AG10803 (cell line): ENCODE results near the gene DOLK.

Experiments
- DNase-seq: peaks from one replicate; pipeline ENCODE4 v3.0.0; 2010; ENCODE audit warnings: low read depth
- H3K4me3 ChIP-seq: 2 replicates; pipeline ENCODE4 v1.5.1; 2011; ENCODE audit warnings: mild to moderate bottlenecking, low read length, control low read depth
- TF ChIP-seq, protein P1 (sequence below): conservative IDR thresholded peaks from 2 replicates; pipeline ENCODE4 v1.5.1; 2011; ENCODE audit warnings: mild to moderate bottlenecking, low read length, control low read depth, inconsistent platforms

Gene DOLK

DNA sequence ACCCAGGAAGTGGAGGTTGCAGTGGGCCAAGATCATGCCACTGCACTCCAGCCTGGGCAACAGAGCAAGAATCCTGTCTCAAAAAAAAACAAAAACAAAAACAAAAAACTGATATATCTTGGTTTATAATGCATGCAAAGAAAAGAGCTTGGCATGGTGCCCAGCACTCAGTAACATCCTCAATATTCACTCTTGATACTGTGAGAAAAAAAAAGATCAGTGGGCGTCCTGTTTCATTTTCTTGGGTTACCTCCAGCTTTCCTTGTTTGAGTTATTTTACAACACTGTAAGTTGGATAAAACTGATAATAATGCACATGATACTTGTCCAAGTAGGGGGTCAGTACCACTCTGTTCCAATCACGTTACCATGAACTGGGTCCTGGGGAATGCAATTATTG, 18.8 kb downstream of the DOLK start:
- no peak overlapping the region for H3K4me3 ChIP-seq
- no peak for DNase-seq
- TF ChIP-seq, protein P1, sequence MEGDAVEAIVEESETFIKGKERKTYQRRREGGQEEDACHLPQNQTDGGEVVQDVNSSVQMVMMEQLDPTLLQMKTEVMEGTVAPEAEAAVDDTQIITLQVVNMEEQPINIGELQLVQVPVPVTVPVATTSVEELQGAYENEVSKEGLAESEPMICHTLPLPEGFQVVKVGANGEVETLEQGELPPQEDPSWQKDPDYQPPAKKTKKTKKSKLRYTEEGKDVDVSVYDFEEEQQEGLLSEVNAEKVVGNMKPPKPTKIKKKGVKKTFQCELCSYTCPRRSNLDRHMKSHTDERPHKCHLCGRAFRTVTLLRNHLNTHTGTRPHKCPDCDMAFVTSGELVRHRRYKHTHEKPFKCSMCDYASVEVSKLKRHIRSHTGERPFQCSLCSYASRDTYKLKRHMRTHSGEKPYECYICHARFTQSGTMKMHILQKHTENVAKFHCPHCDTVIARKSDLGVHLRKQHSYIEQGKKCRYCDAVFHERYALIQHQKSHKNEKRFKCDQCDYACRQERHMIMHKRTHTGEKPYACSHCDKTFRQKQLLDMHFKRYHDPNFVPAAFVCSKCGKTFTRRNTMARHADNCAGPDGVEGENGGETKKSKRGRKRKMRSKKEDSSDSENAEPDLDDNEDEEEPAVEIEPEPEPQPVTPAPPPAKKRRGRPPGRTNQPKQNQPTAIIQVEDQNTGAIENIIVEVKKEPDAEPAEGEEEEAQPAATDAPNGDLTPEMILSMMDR: no peak

DNA sequence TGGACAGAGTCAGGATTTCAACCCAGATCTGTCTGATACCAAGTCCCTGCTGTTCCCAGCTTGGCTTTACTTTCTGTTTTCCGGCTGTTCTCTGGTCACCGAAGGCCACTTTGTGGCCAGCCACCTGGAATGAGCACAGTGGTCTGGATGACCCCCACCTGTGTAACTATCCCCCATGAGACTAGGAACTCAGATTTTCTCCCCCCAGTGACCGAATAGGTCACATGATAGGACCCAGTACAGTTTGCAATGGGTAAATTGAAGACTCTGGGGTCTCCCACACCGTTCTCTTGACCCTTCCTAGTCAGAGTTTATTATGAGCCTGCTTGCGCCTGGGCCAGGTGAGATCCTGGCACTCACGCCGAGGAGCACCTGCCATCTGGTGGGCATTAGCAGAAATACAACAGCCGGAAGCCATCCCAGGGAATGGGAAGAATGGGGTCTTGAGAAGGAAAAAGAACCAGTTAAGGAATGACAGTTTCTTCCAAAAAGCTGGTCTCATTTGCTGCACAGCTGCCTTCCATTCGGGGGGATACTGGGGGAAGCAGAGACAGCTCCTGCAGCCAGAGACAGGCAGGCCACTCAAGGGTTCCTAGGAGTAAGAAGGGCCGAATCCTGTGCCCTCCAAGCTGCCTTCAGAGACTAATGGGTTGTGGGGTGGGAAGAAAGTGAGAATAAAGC, 19.5 kb downstream of the DOLK start:
- H3K4me3 ChIP-seq: no peak overlapping the region
- TF ChIP-seq, protein P1: peak; percentile 93
- DNase-seq: peak; percentile 33

DNA sequence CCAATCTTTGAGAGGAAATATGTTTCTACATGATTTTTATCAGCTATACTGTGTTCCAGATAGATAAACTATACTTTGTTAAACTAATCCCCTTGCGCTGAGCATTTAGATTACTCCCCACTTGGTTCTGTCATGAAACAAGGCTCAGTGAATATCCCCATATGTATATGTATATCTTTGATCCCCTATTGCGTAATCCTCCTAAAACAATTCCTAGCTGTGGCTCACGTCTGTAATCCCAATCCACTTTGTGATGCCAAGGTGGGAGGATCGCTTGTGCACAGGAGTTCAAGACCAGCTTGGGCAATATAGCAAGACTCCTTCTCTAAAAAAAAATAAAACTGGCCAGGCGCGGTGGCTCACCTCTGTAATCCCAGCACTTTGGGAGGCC, 23.9 kb downstream of the DOLK start:
- no peak overlapping the region for H3K4me3 ChIP-seq
- DNase-seq: no peak
- TF ChIP-seq, protein P1: no peak

DNA sequence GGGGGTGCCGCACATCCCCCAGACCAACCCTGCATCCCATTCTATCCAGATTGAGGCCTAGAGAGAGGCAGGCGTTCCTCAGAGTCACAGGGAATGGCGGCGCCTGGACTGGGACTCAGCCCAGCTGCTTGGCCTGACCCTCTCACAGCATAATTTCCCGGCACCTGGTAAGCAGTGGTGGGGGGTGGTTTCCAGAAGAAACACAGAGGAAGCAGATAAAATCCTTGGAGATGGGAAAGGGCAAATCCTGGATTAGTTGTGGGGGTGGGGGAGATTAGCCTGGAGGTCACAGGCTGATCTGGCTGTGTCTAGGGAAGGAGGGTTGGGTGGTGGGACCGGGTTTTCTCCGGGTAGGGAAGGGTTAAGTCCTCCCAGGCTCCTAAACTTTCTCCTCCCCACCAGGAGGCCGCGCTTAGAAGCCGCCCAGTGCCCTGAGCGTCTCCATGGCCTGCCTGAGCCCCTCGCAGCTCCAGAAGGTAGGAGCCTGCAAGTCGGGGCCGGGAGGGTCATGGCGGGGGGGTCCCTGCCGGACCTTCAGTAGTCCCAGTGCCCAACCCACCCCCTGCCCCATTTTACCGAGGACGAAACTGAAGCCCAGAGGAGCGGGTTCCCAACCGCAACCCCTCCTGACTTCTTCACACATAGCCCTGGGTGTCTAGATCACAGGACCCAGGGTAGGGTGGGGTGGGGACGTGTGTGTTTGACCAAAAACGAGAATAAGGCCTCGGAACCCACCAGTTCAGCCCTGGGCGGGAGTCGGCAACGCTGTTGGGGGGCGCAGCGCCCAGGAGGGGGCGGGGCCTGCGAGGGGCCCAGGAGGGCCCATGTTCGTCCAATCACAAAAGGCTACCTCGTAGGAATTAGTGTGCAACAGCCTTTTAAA, 25.3 kb downstream of the DOLK start:
- H3K4me3 ChIP-seq: peak overlapping the region; percentile 54
- DNase-seq: peak; percentile 58
- TF ChIP-seq, protein P1: peak; percentile 15

DNA sequence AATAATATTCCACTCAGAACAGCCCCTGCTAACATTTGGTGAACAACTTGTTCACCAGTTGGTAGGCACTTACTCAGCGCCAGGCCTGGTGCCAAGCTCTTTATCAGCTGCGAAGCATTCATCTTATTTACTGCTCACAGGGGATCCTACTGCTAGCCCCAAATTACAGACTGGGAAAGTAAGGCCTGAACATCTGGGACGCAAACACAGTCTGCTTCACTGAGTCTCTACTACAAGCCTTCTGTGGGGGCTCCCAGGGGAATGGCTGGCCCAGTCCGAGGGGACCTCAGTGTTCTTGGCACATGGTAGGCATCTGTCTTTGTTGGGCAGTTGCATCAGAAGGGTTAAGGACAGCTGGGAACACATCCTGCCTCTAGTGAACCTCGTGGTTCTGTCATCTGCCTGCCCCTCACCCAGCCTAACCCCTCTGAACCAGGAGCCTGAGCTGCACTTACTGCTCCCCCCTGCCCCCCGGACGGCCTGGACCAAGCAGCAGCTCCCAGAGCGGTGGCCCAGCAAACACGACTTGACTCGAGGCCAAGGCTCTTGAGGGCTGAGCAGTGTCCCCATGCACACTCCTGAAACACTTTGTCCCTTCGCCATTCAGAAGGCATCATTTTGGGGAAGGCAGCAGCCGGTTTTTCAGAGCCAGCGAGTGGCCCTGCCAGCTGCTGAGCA, 26.9 kb downstream of the DOLK start, which contains the start of gene PHYHD1:
Gene PHYHD1 (plus strand): TSS at position 602 of the 678 bp plus-strand sequence. CDS start 1,342 bp downstream, outside the sequence.
- TF ChIP-seq, protein P1: no peak
- DNase-seq: peak; percentile 87
- H3K4me3 ChIP-seq: peak within 1 kb of the TSS; percentile 54

DNA sequence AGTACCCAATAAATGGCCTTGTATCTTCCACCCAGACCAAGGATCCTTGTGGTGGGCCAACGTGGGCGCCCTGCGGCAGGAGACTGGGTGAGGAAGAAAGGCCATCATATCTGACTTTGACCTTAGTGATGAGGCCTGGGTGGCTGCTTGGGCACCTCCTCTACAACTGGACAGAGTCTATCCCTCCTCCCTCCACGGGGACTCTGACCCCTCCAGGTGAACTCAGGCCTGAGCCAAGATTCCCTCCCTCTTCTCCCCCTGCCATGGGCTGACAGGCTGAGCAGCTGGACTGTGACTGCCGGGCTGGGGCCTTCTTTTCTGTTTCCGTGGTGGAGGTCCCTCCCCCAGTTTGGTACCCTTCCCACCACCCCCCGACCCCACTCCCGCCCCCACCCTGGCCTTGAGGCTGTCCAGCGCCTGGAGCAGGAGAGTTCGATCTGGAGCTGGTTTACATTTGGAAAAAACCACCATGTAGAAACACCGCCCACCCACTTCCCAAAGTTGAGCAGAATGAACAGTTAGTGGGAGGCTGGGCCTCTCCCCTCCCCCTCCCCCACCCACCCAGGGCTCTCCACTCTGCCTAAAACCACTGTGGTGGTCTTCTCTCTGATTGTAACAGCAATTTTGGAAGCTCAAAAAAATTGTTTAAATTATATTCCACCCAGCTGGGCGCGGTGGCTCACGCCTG, 27.9 kb downstream of the DOLK start:
- TF ChIP-seq, protein P1: no peak
- H3K4me3 ChIP-seq: no peak overlapping the region
- DNase-seq: no peak
